HUES64 (cell line): ENCODE results near the gene MACROH2A2.
"Not testable (repeated sequence)": the region's sequence is repeated elsewhere in the genome, so short reads cannot be mapped to it uniquely, and the experiment has no call there.

Source experiments
- H3K27ac ChIP-seq: 2 replicates; pipeline ENCODE4 v1.7.0; 2013; ENCODE audit warnings: low read depth, low read length, inconsistent platforms
- H3K27me3 ChIP-seq: 2 replicates; pipeline ENCODE4 v1.6.1; 2013; ENCODE audit warnings: mild to moderate bottlenecking, low read length; ENCODE audit not compliant: insufficient read depth
- H3K36me3 ChIP-seq: 2 replicates; pipeline ENCODE4 v1.6.1; 2013; ENCODE audit warnings: mild to moderate bottlenecking, low read length; ENCODE audit not compliant: insufficient read depth
- H3K4me1 ChIP-seq: 2 replicates; pipeline ENCODE4 v1.6.1; 2013; ENCODE audit warnings: mild to moderate bottlenecking, low read length, moderate library complexity; ENCODE audit not compliant: insufficient read depth
- H3K4me3 ChIP-seq: 2 replicates; pipeline ENCODE4 v1.5.1; 2013; ENCODE audit warnings: mild to moderate bottlenecking, low read length, moderate library complexity
- H3K9ac ChIP-seq: 2 replicates; pipeline ENCODE4 v1.6.1; 2013; ENCODE audit warnings: mild to moderate bottlenecking, low read depth, low read length
- H3K9me3 ChIP-seq: 2 replicates; pipeline ENCODE4 v1.6.1; 2013; ENCODE audit warnings: low read depth, low read length; ENCODE audit not compliant: insufficient read depth
- WGBS: fragments of 150-250, 120-280 bp; methylation state at CpG from one replicate; pipeline ENCODE4 v1.1.7; 2013; ENCODE audit warnings: missing lambda C conversion rate; 5-methylcytosine and 5-hydroxymethylcytosine counted together

Gene MACROH2A2

DNA sequence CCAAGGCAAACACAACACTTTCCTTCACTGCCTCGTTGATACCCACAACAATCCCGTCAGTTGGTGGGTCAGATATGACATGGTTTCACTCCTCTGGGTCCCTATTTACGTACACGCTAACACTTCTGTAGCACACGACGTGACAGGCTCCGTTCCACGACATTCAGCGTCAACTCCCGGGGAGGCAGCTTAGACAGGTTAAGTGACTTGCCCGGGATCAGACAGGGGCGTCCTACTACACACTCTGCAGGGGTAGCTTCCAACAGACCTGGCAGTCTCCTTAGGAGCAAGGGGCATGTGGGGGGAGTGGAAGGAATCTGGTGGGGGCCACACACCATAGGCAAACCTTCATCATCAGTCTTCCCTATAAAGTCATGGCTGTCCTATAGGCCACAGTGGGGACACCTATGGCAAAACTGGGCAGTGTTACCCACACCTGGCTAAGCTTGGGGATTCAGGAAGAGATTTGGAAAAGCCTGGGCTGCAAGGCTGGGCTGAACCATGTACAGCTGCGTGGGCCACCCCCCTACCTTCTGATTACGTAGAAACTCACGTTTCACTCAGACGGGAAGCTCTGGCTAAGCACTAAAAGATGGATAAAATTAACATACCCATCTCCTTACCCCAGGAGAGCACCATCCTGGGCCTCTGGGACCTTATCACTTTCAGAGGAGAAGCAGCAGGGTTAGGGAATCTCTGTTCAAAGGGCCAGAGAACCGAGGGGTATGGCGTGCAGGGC, 91.9 kb downstream of the MACROH2A2 start:
- peaks cover 7% of the 10 kb centered on the region for H3K27me3 ChIP-seq
- H3K9ac ChIP-seq, result no peak overlapping the region
- H3K36me3 ChIP-seq, result peaks cover 3% of the 10 kb centered on the region; the same call in 1 of the 2 replicates
- H3K4me3 ChIP-seq, result peak overlapping the region; percentile 89
- 79% methylated on average over 18 of the region's 18 CpGs for WGBS
- peaks cover 6% of the 10 kb centered on the region; the same call in 1 of the 2 replicates for H3K4me1 ChIP-seq
- no peak overlapping the region for H3K27ac ChIP-seq
- H3K9me3 ChIP-seq, result no peaks in the 10 kb centered on the region

DNA sequence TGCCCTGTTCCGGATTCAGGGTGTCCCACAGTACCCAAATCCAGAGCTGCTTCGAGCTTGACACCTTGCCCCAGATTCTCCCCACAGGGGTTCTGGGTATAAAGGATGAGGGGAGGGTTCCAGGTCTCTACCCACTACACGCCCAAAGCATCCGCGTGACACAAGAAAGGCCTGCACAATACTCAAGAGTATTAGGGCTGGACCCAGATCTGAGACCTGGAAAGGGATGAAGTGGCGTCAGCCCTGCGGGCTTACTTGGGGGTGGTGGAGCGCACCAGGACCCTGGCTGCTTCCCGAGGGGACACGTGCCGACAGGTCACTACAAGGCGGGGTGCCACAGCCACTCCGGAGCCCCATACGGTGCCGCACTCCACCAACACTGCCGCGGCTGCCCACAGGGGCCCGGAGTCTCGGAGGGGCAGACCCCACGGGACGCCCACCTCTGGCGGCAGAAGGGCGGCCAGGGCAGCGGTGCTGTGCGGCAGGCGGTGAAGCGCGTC, 92.6 kb downstream of the MACROH2A2 start:
- Histone ChIP-seq H3K9me3 (no peaks in the 10 kb centered on the region), H3K27ac (no peak overlapping the region), H3K4me3 (peak overlapping the region; percentile 89), H3K9ac (peak overlapping the region; percentile 95), H3K36me3 (peaks cover 9% of the 10 kb centered on the region), H3K4me1 (peaks cover 6% of the 10 kb centered on the region; the same call in 1 of the 2 replicates), H3K27me3 (peaks cover 7% of the 10 kb centered on the region)
- 23% methylated on average over 27 of the region's 28 CpGs for WGBS

DNA sequence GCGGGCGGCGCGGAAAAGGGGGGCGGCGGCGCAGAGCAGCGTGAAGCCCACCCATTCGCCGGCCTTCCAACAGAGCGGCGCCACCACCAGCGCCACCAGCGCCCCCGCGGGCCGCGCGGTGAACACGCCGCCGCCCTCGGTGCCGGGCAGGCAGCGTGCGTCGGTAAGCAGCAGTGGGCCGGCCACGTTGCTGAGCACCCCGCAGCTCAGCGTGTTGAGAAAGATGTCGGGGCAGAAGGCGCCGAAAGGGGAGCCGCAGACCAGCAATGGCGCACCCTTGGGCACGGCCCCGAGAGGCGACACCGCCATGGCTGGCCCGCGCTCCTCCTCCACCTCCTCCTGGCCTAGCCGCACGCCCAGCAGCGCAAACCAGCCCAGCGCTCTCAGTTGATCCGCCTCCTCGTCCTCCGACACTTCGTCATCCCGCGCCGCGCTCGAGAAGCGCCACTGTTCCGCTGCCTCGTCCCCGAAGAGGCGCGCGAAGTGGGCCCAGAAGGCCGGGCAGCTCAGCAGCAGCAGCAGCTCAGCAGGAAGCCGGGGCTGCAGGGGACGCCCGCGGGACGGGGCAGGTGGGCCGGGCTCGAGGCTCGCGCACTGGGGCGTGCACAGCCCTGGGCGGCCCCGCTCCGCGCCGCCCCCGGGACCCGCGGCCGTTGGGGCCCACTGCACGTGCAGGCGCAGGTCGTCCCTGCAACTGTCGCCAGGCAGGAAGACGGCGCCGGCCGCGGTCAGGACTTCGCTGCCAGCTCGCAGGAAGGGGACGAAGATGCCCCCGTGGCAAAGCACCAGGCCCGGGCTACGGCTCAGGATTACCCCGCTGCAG, 93.2 kb downstream of the MACROH2A2 start:
- peaks cover 6% of the 10 kb centered on the region; the same call in 1 of the 2 replicates for H3K4me1 ChIP-seq
- H3K9ac ChIP-seq, result peak overlapping the region; percentile 95
- peak overlapping the region; percentile 89 for H3K4me3 ChIP-seq
- WGBS, result under 1% methylated on average over 98 of the region's 98 CpGs
- H3K27me3 ChIP-seq, result peaks cover 7% of the 10 kb centered on the region
- H3K27ac ChIP-seq, result peak overlapping the region; percentile 84
- H3K9me3 ChIP-seq, result no peaks in the 10 kb centered on the region
- peaks cover 16% of the 10 kb centered on the region for H3K36me3 ChIP-seq

DNA sequence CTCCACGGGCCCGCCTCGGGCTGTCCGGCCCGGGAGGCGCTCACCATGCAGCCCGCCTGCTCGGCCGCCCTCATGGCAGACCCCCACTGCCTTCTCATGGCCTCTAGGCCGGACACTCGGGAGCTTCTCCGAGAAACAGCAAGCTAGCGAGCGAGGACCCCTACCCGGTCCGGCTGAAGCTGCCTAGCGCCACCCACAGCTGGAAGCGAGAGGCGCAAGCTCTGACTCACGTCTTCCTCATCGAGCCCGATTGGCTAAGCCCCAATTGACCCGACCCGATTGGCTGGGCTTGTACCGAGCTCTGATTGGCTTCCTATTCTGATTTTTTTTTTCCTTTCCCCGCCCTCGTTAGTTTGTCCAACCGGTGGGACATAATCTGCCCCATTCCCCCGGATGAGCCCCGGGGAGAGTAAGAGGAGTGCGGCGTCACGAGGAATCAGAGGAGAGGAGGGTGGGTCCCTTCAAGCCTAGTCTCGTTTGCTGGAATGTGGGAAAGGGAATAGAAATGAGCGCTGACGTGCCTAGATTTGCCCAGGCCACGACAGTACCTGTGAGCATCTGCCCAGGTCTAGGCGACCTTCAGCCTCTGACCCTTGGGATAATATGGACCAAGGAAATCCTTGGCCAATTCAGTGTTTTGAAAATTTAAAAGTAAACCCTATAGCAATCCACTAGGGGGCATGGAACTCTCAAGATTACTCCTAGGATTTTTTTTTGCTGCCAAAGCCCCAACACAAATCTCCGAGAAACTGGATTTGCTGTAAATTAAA, 94.0 kb downstream of the MACROH2A2 start, which contains the start of gene TYSND1:
Gene TYSND1 (minus strand): TSS at position 212 of the 770 bp plus-strand sequence. CDS start 114 bp downstream, at position 98.
- H3K9ac ChIP-seq, result peak within 1 kb of the TSS; percentile 95
- 3% methylated on average over 39 of the region's 39 CpGs for WGBS
- H3K4me3 ChIP-seq, result peak within 1 kb of the TSS; percentile 89
- H3K4me1 ChIP-seq, result peaks cover 6% of the 10 kb centered on the region; the same call in 1 of the 2 replicates
- no peaks in the 10 kb centered on the region for H3K9me3 ChIP-seq
- peaks cover 24% of the 10 kb centered on the region for H3K36me3 ChIP-seq
- peak within 1 kb of the TSS; percentile 84 for H3K27ac ChIP-seq
- peaks cover 7% of the 10 kb centered on the region for H3K27me3 ChIP-seq

DNA sequence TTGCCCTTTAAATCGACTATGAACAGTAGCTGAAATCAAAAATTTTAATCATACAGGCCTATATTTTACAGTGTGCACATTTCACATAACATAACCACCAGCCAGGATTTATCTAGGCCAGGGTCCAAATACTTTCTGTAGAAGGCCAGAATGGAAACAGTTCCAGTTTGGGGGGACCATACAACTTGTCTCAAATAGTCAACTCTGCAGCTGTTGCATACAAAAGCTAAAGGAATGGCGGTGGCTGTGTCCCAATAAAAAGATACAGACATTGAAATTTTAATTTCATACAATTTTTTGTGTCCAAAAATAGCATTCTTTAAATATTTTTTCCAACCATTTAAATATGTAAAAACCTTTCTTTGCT, 94.6 kb downstream of the MACROH2A2 start:
- Histone ChIP-seq H3K9ac (no peak overlapping the region), H3K27me3 (peaks cover 7% of the 10 kb centered on the region), H3K9me3 (no peaks in the 10 kb centered on the region), H3K27ac (peak overlapping the region; percentile 83; the same call in 1 of the 2 replicates), H3K4me3 (peak overlapping the region; percentile 89), H3K4me1 (peaks cover 6% of the 10 kb centered on the region; the same call in 1 of the 2 replicates), H3K36me3 (peaks cover 30% of the 10 kb centered on the region)
- WGBS, result 82% methylated on average over 2 of the region's 2 CpGs

DNA sequence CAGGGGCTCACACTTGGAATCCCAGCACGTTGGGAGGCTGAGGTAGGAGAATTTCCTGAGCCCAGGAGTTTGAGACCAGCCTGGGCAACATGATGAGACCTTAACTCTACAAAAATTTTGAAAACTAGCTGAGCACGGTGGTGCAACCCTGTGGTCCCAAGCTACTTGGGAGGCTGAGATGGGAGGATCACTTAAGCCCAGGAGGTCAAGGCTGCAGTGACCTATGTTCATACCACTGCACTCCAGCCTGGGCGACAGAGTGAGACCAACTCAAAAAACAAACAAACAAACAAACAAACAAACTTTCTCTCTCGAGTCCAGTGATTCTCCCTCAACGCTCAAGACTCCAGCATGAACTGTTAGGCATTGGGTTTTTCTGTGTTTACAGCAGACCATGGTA, 95.9 kb downstream of the MACROH2A2 start:
- 97% methylated on average over 5 of the region's 5 CpGs for WGBS
- no peaks in the 10 kb centered on the region for H3K9me3 ChIP-seq
- H3K4me3 ChIP-seq, result no peak overlapping the region
- H3K36me3 ChIP-seq, result peaks cover 42% of the 10 kb centered on the region
- H3K27me3 ChIP-seq, result peaks cover 7% of the 10 kb centered on the region
- H3K4me1 ChIP-seq, result peaks cover 6% of the 10 kb centered on the region; the same call in 1 of the 2 replicates
- no peak overlapping the region for H3K9ac ChIP-seq
- H3K27ac ChIP-seq, result no peak overlapping the region

DNA sequence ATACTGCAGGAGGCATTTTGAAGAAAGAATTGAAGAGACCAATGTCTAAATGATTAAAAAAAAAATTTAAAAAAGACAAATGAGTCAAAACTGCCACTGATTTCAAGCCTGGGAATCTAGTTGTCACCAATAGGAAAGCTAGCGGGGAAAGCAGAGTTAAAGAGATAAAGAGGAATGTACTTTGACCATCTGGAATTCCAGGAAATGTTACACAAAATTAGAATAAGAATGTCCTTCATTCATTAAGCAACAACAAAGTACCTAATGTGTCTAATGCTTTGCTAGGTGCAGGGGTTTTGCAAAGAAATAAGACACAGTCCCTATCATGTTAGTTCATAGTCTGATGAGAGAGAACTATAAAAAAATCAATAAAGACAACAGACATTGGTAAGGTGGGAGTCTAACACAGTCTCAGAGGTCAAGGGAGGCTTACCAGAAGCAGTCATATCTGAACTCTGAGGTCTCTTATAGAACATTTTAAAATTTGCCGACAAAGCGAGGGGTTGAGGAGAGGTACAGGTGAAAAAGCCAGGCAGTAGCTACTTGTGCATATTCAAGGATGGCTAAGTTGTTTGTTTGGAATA, 102.7 kb downstream of the MACROH2A2 start:
- no peaks in the 10 kb centered on the region for H3K9me3 ChIP-seq
- peaks cover 100% of the 10 kb centered on the region for H3K36me3 ChIP-seq
- H3K4me1 ChIP-seq, result peaks cover 3% of the 10 kb centered on the region; the same call in 1 of the 2 replicates
- no peak overlapping the region for H3K9ac ChIP-seq
- no peaks in the 10 kb centered on the region for H3K27me3 ChIP-seq
- 64% methylated on average over 3 of the region's 3 CpGs for WGBS
- peak overlapping the region; percentile 19; the same call in 1 of the 2 replicates for H3K27ac ChIP-seq
- no peak overlapping the region for H3K4me3 ChIP-seq

DNA sequence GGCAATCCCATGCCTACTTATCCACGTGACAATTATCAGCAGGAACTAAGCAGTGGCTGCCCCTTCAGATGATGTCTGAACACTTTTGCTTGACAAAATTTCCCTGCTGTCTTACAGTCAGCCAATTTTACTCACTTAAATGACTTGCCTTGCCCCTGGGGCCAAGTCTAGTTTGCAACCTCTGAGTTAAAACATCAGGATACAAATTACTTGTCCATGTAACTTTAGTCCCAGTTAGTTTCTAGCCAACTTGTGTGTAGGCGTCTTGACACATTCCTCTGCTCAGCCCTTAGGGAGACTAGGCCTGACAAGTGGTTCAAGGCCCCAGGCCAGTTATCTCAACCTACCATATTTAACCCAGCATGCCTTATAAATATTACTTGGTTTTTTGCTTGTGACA, 105.5 kb downstream of the MACROH2A2 start:
- Histone ChIP-seq H3K27ac (no peak overlapping the region), H3K9ac (no peak overlapping the region), H3K4me3 (no peak overlapping the region), H3K9me3 (no peaks in the 10 kb centered on the region), H3K27me3 (no peaks in the 10 kb centered on the region), H3K36me3 (peaks cover 87% of the 10 kb centered on the region), H3K4me1 (peaks cover 10% of the 10 kb centered on the region)
- 96% methylated on average over 2 of the region's 2 CpGs for WGBS

DNA sequence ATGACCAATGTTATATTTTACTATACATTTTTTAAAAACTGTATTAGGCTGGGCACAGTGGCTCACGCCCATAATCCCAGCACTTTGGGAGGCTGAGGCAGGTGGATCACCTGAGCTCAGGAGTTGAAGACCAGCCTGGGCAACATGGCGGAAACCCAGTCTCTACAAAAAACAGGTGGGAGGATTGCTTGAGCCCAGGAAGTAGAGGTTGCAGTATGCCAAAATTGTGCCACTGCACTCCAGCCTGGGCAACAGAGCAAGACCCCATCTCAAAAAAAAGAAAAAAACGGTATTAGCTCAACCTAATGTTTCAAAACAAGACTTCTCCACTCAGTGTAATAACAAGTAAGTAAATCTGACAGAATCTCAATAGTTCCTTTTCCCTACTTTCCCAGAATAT, 106.7 kb downstream of the MACROH2A2 start:
- H3K27ac ChIP-seq, H3K27me3 ChIP-seq, H3K4me3 ChIP-seq, H3K9me3 ChIP-seq, H3K9ac ChIP-seq: not testable (repeated sequence)
- 82% methylated on average over 3 of the region's 3 CpGs for WGBS
- H3K36me3 ChIP-seq, result peaks cover 77% of the 10 kb centered on the region
- H3K4me1 ChIP-seq, result peaks cover 11% of the 10 kb centered on the region

DNA sequence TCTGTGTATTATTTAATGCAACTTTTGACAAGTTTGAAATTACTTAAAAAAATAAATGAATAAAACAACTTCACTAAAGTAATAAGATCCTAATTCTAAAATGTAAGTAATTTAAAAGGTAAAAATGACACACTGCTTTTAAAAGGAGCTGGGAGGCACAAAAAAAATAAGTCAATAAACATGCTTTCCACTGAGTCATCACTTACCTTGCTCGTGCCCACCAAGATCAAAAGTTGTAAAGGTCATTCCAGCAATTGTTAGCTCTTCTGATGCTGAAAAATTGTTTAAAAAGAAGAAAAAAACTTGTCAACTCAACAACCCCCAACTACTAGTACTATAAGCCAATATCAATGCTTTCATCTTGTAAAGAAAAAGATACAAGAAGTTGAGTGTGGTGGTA, 108.2 kb downstream of the MACROH2A2 start:
- H3K27ac ChIP-seq, result no peak overlapping the region
- H3K4me1 ChIP-seq, result peaks cover 9% of the 10 kb centered on the region
- H3K27me3 ChIP-seq, result no peaks in the 10 kb centered on the region
- H3K9ac ChIP-seq, result no peak overlapping the region
- H3K36me3 ChIP-seq, result peaks cover 69% of the 10 kb centered on the region
- H3K4me3 ChIP-seq, result no peak overlapping the region
- 91% methylated on average over 1 of the region's 1 CpG for WGBS
- no peaks in the 10 kb centered on the region for H3K9me3 ChIP-seq
